ENCODE results near the gene ARL13B. TPM values are rescaled to one million over a fixed set of nuclear protein-coding genes. Genes with fewer than 3 reads are reported as not detected.

ARL13B gene
- total RNA-seq, 2 experiments from 2014 or later = 9.8 to 11.0 TPM

- Mint-ChIP-seq H3K4me3 (peak overlapping the region; percentile 46), H3K9me3 (no peaks in the 10 kb centered on the region), H3K4me1 (peaks cover 6% of the 10 kb centered on the region), H3K36me3 (ENCODE audit: low read depth) (no peaks in the 10 kb centered on the region), H3K27me3 (no peaks in the 10 kb centered on the region), H3K27ac (no peak overlapping the region)
- POLR2A ChIA-PET = interaction anchor here (1.0 kb wide), 1 partner anchor 59 kb away, joined by 8 read pairs; the partner anchor contains the start of genes DHFR2 and NSUN3
- CTCF ChIA-PET = interaction anchor here (0.7 to 1.8 kb wide), 5 partner anchors 9 to 1822 kb away, joined by 3 to 8 read pairs (median 3); no protein-coding TSS in a partner anchor
- DNase-seq = no peak
Measured at GRCh38 chr3:94004301-94004910, 24.5 kb downstream of the ARL13B start.

GRCh38 chr3:94008253-94008652 lies 28.3 kb downstream of the ARL13B start:
- no peaks in the 10 kb centered on the region for H3K27me3 Mint-ChIP-seq
- DNase-seq = no peak
- H3K4me1 Mint-ChIP-seq = peaks cover 34% of the 10 kb centered on the region
- no peak overlapping the region for H3K4me3 Mint-ChIP-seq
- no peaks in the 10 kb centered on the region for H3K9me3 Mint-ChIP-seq
- H3K36me3 Mint-ChIP-seq (ENCODE audit: low read depth) = peaks cover 8% of the 10 kb centered on the region
- H3K27ac Mint-ChIP-seq = no peak overlapping the region
- POLR2A ChIA-PET = interaction anchor here (3.0 kb wide), 1 partner anchor 55 kb away, joined by 19 read pairs; the partner anchor contains the start of genes DHFR2 and NSUN3
- CTCF ChIA-PET = interaction anchor here (0.9 to 1.5 kb wide), 5 partner anchors 10 to 242 kb away, joined by 3 to 5 read pairs (median 3); partner anchors contain the start of genes DHFR2 and NSUN3

- H3K36me3 Mint-ChIP-seq (ENCODE audit: low read depth) = peaks cover 13% of the 10 kb centered on the region
- H3K9me3 Mint-ChIP-seq = no peaks in the 10 kb centered on the region
- no peaks in the 10 kb centered on the region for H3K27me3 Mint-ChIP-seq
- ChIA-PET CTCF (interaction anchor here (0.6 kb wide), 1 partner anchor 21 kb away, joined by 3 read pairs; no protein-coding TSS in a partner anchor), POLR2A (interaction anchor here (1.6 kb wide), 1 partner anchor 53 kb away, joined by 8 read pairs; the partner anchor contains the start of genes DHFR2 and NSUN3)
- no peak overlapping the region for H3K4me3 Mint-ChIP-seq
- peaks cover 31% of the 10 kb centered on the region for H3K4me1 Mint-ChIP-seq
- DNase-seq = no peak
- H3K27ac Mint-ChIP-seq = no peak overlapping the region
Measured at GRCh38 chr3:94009608-94010007, 29.7 kb downstream of the ARL13B start.

- ChIA-PET POLR2A (interaction anchor here (2.1 kb wide), 1 partner anchor 51 kb away, joined by 11 read pairs; the partner anchor contains the start of genes DHFR2 and NSUN3), CTCF (interaction anchor here (1.0 to 1.2 kb wide), 2 partner anchors 58 to 60 kb away, joined by 3 read pairs; no protein-coding TSS in a partner anchor)
- Mint-ChIP-seq H3K4me1 (peaks cover 36% of the 10 kb centered on the region), H3K27me3 (no peaks in the 10 kb centered on the region), H3K4me3 (peak overlapping the region; percentile 61), H3K9me3 (peaks cover 3% of the 10 kb centered on the region), H3K36me3 (ENCODE audit: low read depth) (peaks cover 19% of the 10 kb centered on the region), H3K27ac (peak overlapping the region; percentile 80)
- DNase-seq = no peak
Measured at GRCh38 chr3:94011233-94011711, 31.3 kb downstream of the ARL13B start.

- peaks cover 19% of the 10 kb centered on the region for H3K36me3 Mint-ChIP-seq (ENCODE audit: low read depth)
- no peak overlapping the region for H3K4me3 Mint-ChIP-seq
- peaks cover 3% of the 10 kb centered on the region for H3K9me3 Mint-ChIP-seq
- CTCF ChIA-PET = interaction anchor here (2.7 kb wide), 1 partner anchor 50 kb away, joined by 11 read pairs; the partner anchor contains the start of genes DHFR2 and NSUN3
- POLR2A ChIA-PET = interaction anchor here (2.1 kb wide), 1 partner anchor 50 kb away, joined by 11 read pairs; the partner anchor contains the start of genes DHFR2 and NSUN3
- no peaks in the 10 kb centered on the region for H3K27me3 Mint-ChIP-seq
- no peak for DNase-seq
- H3K27ac Mint-ChIP-seq = peak overlapping the region; percentile 80
- H3K4me1 Mint-ChIP-seq = peaks cover 36% of the 10 kb centered on the region
Measured at GRCh38 chr3:94012185-94012584, 32.2 kb downstream of the ARL13B start.

GRCh38 chr3:94015025-94015424 lies 35.1 kb downstream of the ARL13B start:
- ChIA-PET POLR2A (no interaction called here), CTCF (interaction anchor here (2.7 kb wide), 1 partner anchor 47 kb away, joined by 11 read pairs; the partner anchor contains the start of genes DHFR2 and NSUN3)
- H3K4me3 Mint-ChIP-seq = no peak overlapping the region

GRCh38 chr3:94019659-94020058 lies 39.7 kb downstream of the ARL13B start:
- Mint-ChIP-seq H3K4me3 (no peak overlapping the region), H3K36me3 (ENCODE audit: low read depth) (peaks cover 11% of the 10 kb centered on the region), H3K9me3 (peaks cover 3% of the 10 kb centered on the region), H3K27me3 (no peaks in the 10 kb centered on the region), H3K27ac (no peak overlapping the region), H3K4me1 (peaks cover 7% of the 10 kb centered on the region)
- ChIA-PET CTCF (no interaction called here), POLR2A (no interaction called here)
- DNase-seq = no peak

More at GRCh38 chr3:94015025-94015424, 35.1 kb downstream of the ARL13B start:
- DNase-seq = no peak
- Mint-ChIP-seq H3K27me3 (no peaks in the 10 kb centered on the region), H3K9me3 (peaks cover 3% of the 10 kb centered on the region), H3K4me1 (peaks cover 29% of the 10 kb centered on the region), H3K36me3 (ENCODE audit: low read depth) (peaks cover 25% of the 10 kb centered on the region), H3K27ac (no peak overlapping the region)

GRCh38 chr3:94020293-94020692 lies 40.3 kb downstream of the ARL13B start:
- POLR2A ChIA-PET = no interaction called here
- H3K4me1 Mint-ChIP-seq = peaks cover 2% of the 10 kb centered on the region
- H3K27me3 Mint-ChIP-seq = no peaks in the 10 kb centered on the region
- CTCF ChIA-PET = no interaction called here
- no peak overlapping the region for H3K4me3 Mint-ChIP-seq
- H3K36me3 Mint-ChIP-seq (ENCODE audit: low read depth) = peaks cover 6% of the 10 kb centered on the region
- no peak overlapping the region for H3K27ac Mint-ChIP-seq
- no peaks in the 10 kb centered on the region for H3K9me3 Mint-ChIP-seq
- DNase-seq = no peak

GRCh38 chr3:94024385-94024784 lies 44.4 kb downstream of the ARL13B start:
- POLR2A ChIA-PET = interaction anchor here (0.9 kb wide), 1 partner anchor 39 kb away, joined by 3 read pairs; the partner anchor contains the start of genes DHFR2 and NSUN3
- Mint-ChIP-seq H3K27me3 (no peaks in the 10 kb centered on the region), H3K36me3 (ENCODE audit: low read depth) (peaks cover 4% of the 10 kb centered on the region), H3K4me1 (peaks cover 2% of the 10 kb centered on the region), H3K27ac (no peak overlapping the region), H3K9me3 (no peaks in the 10 kb centered on the region), H3K4me3 (no peak overlapping the region)
- DNase-seq = no peak
- CTCF ChIA-PET = no interaction called here

GRCh38 chr3:94026623-94027022 lies 46.7 kb downstream of the ARL13B start:
- DNase-seq = no peak
- H3K4me3 Mint-ChIP-seq = no peak overlapping the region
- no peak overlapping the region for H3K27ac Mint-ChIP-seq
- no peaks in the 10 kb centered on the region for H3K4me1 Mint-ChIP-seq
- POLR2A ChIA-PET = interaction anchor here (1.4 kb wide), 1 partner anchor 37 kb away, joined by 4 read pairs; no protein-coding TSS in a partner anchor
- H3K9me3 Mint-ChIP-seq = no peaks in the 10 kb centered on the region
- CTCF ChIA-PET = no interaction called here
- H3K36me3 Mint-ChIP-seq (ENCODE audit: low read depth) = no peaks in the 10 kb centered on the region
- no peaks in the 10 kb centered on the region for H3K27me3 Mint-ChIP-seq

GRCh38 chr3:94028093-94028837 lies 48.3 kb downstream of the ARL13B start, which contains the start of gene STX19:
Gene STX19, minus strand, starts transcription at chr3:94028597. Its CDS starts 13,328 bp downstream, at chr3:94015269.
- no peak within 1 kb of the TSS for H3K4me3 Mint-ChIP-seq
- no peaks in the 10 kb centered on the region for H3K36me3 Mint-ChIP-seq (ENCODE audit: low read depth)
- no peaks in the 10 kb centered on the region for H3K4me1 Mint-ChIP-seq
- DNase-seq = no peak
- no peaks in the 10 kb centered on the region for H3K9me3 Mint-ChIP-seq
- no peaks in the 10 kb centered on the region for H3K27me3 Mint-ChIP-seq
- POLR2A ChIA-PET = no interaction called here
- no peak within 1 kb of the TSS for H3K27ac Mint-ChIP-seq
- CTCF ChIA-PET = interaction anchor here (0.5 to 1.2 kb wide), 3 partner anchors 20 to 48 kb away, joined by 3 to 4 read pairs (median 3); partner anchors contain the start of gene ARL13B

GRCh38 chr3:94036909-94037507 lies 57.1 kb downstream of the ARL13B start:
- ChIA-PET CTCF (interaction anchor here (0.5 kb wide), 1 partner anchor 25 kb away, joined by 3 read pairs; no protein-coding TSS in a partner anchor), POLR2A (interaction anchor here (1.8 kb wide), 1 partner anchor 26 kb away, joined by 7 read pairs; the partner anchor contains the start of genes DHFR2 and NSUN3)
- Mint-ChIP-seq H3K9me3 (no peaks in the 10 kb centered on the region), H3K4me1 (no peaks in the 10 kb centered on the region), H3K4me3 (no peak overlapping the region), H3K27me3 (no peaks in the 10 kb centered on the region), H3K27ac (no peak overlapping the region), H3K36me3 (ENCODE audit: low read depth) (no peaks in the 10 kb centered on the region)
- no peak for DNase-seq
